Epidermal melanocyte (primary cell): ENCODE data around the gene MEF2C.

ENCODE experiments used
- DNase-seq: peaks from one replicate; pipeline ENCODE4 v3.0.0; 2011; ENCODE audit warnings: low spot score; ENCODE audit not compliant: insufficient read length

Gene MEF2C

GRCh38 chr5:88888848-88889188 lies 5.8 kb upstream of the MEF2C start:
- no peak for DNase-seq

GRCh38 chr5:88888291-88888690 lies 5.3 kb upstream of the MEF2C start:
- no peak for DNase-seq

DNA sequence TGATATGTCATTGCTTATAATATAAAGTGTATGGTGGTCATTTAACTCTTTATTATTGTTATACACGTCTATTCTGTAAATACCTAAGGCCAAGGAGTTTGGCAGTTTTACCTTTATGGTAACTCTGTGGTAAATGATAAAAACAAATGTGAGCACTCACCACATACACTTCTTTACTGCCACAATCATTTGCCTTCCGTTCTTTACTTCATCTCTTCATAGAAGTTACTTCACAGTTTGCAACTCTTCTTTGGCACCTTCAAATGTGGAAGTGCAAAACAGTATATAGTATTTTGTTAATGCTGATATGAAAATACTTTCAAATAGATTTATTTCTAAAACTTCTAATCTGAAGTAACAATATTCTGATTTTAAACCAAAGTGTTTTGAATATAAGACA lies 4.4 kb upstream of the MEF2C start:
- no peak for DNase-seq

GRCh38 chr5:88886746-88887341 lies 3.9 kb upstream of the MEF2C start:
- DNase-seq = no peak

DNA sequence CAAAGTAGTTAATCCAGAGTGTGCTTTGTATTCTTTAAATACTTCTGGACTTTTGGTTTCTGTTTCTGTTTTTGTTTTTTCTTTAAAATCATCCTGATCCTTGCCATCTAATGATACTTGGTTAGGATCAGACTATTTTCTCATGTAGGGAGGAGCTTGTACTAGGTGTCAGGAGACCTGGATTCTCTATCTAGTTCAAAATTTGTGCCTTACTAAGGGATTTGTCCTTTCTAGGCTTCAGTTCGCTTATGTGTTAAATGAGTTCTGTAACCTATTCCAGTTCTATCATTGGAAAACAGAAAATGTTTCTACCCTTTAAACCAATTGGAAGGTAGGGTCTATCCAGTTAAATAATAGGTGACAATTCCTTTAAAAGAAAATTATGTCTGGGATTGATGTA lies 3.3 kb upstream of the MEF2C start:
- DNase-seq = no peak

- DNase-seq = no peak
These were observed 2.0 kb upstream of the MEF2C start for GRCh38 chr5:88885002-88885401.

DNA sequence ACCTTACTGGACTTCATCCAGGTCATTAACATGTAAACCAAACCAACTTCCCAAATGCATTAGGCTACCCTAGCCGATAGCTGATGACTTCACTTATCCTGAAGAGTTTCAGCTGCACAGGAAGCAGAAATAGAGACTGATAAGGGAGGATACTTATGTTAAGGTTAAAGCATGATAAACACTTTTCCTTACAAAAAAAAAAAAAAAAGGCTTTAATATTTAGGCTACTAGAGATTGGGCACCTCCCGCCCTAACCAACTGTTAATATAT lies 1.6 kb upstream of the MEF2C start:
- DNase-seq = no peak

DNA sequence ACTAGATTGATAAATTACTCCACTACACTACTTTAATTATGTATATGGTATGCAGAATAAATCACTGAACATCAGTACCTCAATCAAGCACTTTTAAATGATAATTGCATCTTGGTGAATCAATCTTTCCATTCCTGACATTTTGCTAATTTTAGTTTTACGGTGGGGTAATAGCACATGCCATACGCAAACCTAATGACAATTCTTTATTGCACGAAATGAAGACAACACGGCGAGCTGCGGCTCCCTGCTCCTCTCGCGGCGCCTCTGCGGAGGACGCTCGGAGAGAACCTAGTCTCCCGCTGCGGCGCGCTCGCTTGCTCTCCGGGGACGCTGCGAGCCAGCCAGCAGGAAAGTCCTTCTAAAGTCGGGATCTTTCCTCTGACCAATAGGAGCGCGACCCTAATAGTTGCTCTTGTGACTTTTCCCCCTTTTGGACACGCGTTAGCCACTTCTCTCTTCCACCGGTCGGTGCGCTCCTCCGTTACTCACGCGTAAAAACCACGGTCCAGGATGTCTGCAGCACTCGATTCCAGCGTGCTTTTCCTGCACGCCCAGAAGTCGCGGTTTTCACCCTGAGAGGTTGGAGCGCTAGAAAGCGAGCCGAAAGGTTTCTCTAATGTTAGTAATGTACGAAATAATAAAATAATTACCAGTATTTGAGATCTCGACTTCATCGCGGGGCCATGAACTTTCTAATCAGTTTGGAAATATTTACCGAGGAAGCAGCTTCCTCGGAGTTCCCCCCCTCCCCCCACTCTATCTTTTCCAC lies 1.0 kb upstream of the MEF2C start:
- DNase-seq = peak; percentile 52

GRCh38 chr5:88882276-88883038 lies 527 bp downstream of the MEF2C start:
- no peak for DNase-seq

DNA sequence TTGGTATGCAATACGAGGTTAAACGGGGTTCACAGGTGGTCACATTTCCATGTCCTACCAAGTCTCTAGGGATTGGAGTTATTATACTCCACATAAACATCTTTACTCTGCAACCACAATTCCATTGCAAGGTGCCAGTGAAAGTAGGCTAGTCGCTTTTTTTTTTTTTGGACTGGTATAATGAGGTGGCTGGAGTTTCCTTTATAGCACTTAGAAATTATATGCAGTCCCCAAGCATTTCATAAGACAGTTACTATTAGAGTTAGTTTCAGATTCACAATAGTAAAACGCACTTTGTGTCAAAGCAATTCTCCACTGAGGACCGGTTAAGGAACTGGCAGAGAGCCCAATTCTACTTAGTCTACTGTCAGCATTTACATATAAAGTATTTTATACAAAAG lies 1.4 kb downstream of the MEF2C start:
- no peak for DNase-seq

GRCh38 chr5:88880201-88880600 lies 2.8 kb downstream of the MEF2C start:
- DNase-seq = no peak

GRCh38 chr5:88879724-88880123 lies 3.3 kb downstream of the MEF2C start:
- DNase-seq = no peak

- no peak for DNase-seq
These were observed 4.0 kb downstream of the MEF2C start for GRCh38 chr5:88878976-88879375.

GRCh38 chr5:88877826-88878225 lies 5.2 kb downstream of the MEF2C start:
- DNase-seq = no peak

DNA sequence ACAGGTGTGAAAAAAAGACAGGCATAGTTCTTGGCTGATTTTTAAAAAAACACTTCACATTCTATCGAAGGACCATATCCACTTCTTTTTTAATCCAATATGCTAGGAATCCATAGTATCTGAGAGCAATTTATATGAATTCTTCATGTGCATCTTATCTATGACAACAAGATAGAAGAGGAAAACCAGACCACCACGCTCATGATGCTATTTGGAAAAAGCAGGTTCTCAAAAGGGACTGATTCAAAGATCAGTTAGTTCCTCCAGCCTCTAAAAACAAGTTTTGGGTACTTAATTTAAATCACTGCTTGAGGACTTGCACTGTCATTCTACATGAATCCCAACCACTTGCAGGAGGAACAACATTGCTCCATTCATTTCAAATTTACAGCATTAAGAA lies 6.3 kb downstream of the MEF2C start:
- no peak for DNase-seq

DNA sequence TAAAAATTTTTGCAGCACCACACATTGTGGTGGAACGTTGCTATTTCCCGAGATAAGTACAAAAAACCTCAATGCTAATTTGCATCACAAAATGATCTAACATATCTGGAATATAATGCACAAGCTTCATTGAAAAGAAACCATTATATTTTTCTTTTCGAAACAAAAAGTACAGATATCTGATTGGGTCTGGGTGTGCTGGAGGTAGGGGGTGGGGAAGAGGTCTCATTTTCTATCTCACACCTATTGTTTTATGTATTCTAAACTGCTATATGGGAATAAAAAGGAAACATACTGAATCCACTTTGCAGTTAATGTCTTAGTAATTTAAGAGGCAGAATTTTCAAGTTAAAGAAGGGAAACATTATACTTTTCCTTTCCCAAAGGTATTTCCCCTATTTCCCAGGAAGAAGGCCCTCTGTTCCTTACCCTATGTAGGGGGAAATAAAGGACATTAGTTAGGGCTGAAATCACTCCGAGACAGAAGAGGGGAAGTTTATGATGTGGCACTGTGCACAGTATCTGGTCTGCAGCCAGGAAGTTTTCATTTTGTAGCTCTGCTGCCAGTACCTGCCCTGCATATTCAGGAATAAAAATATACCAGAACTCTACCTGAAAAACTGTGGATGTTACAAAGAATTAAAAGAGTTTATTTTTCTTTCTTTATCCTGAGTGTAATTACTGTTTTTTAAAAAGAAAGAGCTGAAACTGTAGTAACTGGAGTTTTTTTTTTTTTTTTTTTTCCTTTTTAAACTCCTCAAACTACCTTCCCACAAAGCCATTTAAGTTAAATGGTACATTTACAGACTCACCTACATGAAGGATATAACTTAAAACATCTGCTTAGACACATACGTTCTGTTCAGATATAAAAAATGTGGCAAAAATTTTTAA lies 7.4 kb downstream of the MEF2C start:
- no peak for DNase-seq

GRCh38 chr5:88873447-88873846 lies 9.5 kb downstream of the MEF2C start:
- DNase-seq = no peak

GRCh38 chr5:88872971-88873370 lies 10.0 kb downstream of the MEF2C start:
- no peak for DNase-seq

GRCh38 chr5:88870285-88870684 lies 12.7 kb downstream of the MEF2C start:
- DNase-seq = no peak

DNA sequence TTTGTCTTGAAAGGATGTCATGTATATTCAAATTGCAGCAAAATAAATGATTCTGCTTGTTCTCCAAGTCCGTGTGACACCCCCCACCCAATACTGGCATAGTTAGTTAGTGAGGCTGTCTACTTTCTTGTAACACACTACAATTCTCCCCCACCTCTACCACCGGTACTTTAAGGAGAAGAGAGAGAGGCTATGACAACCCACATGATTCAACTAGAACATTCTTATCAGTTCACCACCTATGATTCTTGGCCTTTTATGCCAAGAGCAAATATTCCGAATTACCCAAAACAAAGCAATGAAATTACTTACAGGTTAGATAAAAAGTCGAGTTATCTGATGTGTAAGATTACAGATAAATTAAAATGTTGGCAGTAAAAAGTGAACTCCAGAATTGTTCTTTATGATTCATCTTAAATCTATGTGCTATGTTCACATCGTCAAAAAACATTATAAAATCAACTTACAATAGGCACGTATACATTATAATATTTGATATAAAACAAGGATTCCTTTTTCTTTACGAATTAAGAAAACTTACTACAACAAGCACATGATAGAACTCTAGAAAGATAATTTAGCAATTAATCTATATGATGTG lies 14.4 kb downstream of the MEF2C start:
- DNase-seq = no peak

DNA sequence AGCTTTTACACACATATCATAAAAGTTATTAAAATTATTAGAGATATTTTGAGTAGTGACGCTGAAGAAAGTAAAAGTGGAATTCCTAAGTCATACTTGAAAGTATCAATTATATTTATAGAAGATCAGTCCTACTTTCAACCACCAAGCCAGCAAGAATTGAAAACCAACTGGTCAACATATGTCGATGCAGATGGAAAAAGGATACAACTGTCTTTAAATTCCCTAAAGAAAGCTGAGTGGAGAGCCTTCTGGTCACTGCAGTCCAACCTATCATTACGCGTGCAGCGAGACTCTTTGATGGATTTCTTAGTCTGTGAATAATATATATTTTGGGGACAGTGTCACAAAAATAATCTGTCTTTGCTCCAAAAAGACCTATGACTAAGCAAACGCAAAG lies 15.3 kb downstream of the MEF2C start:
- DNase-seq = no peak

GRCh38 chr5:88863523-88863922 lies 19.5 kb downstream of the MEF2C start:
- no peak for DNase-seq
